ENCODE data around the gene NAV3.

The NAV3 gene

GRCh38 chr12:77983859-77984258 is 153.2 kb downstream of the NAV3 start:
- no peak for DNase-seq (ENCODE audit: low spot score)

- peak; percentile 75 for DNase-seq (ENCODE audit: low spot score)
Observed at GRCh38 chr12:77992760-77993159, 162.1 kb downstream of the NAV3 start.

GRCh38 chr12:77993658-77994057 is 163.0 kb downstream of the NAV3 start:
- peak; percentile 72 for DNase-seq (ENCODE audit: low spot score)

GRCh38 chr12:77995436-77996167 is 164.9 kb downstream of the NAV3 start:
- no peak for DNase-seq (ENCODE audit: low spot score)

GRCh38 chr12:77996670-77997069 is 166.0 kb downstream of the NAV3 start:
- DNase-seq (ENCODE audit: low spot score), result no peak

GRCh38 chr12:77998236-77998786 is 167.6 kb downstream of the NAV3 start:
- DNase-seq (ENCODE audit: low spot score), result no peak

GRCh38 chr12:77999074-77999715 is 168.5 kb downstream of the NAV3 start:
- peak; percentile 76 for DNase-seq (ENCODE audit: low spot score)

GRCh38 chr12:78002878-78003277 is 172.2 kb downstream of the NAV3 start:
- DNase-seq (ENCODE audit: low spot score), result peak; percentile 68

GRCh38 chr12:78004249-78005093 is 173.8 kb downstream of the NAV3 start:
- no peak for DNase-seq (ENCODE audit: low spot score)

- no peak for DNase-seq (ENCODE audit: low spot score)
Observed at GRCh38 chr12:78005094-78005492, 174.4 kb downstream of the NAV3 start.

GRCh38 chr12:78007173-78007572 is 176.5 kb downstream of the NAV3 start:
- DNase-seq (ENCODE audit: low spot score), result no peak

GRCh38 chr12:78009031-78009430 is 178.3 kb downstream of the NAV3 start:
- no peak for DNase-seq (ENCODE audit: low spot score)

- DNase-seq (ENCODE audit: low spot score), result no peak
Observed at GRCh38 chr12:78018171-78018910, 187.6 kb downstream of the NAV3 start.

- DNase-seq (ENCODE audit: low spot score), result no peak
Observed at GRCh38 chr12:78018939-78019338, 188.2 kb downstream of the NAV3 start.

GRCh38 chr12:78028426-78028825 is 197.7 kb downstream of the NAV3 start:
- no peak for DNase-seq (ENCODE audit: low spot score)

- no peak for DNase-seq (ENCODE audit: low spot score)
Observed at GRCh38 chr12:78034025-78034424, 203.3 kb downstream of the NAV3 start.

- DNase-seq (ENCODE audit: low spot score), result peak; percentile 51
Observed at GRCh38 chr12:78035901-78036606, 205.4 kb downstream of the NAV3 start.

- no peak for DNase-seq (ENCODE audit: low spot score)
Observed at GRCh38 chr12:78036874-78037273, 206.2 kb downstream of the NAV3 start.

- DNase-seq (ENCODE audit: low spot score), result no peak
Observed at GRCh38 chr12:78037707-78038106, 207.0 kb downstream of the NAV3 start.

GRCh38 chr12:78038541-78038940 is 207.8 kb downstream of the NAV3 start:
- no peak for DNase-seq (ENCODE audit: low spot score)

GRCh38 chr12:78038986-78039385 is 208.3 kb downstream of the NAV3 start:
- no peak for DNase-seq (ENCODE audit: low spot score)
